NT2/D1 (cell line): Measurements from ENCODE around the gene SMARCC2.

ENCODE experiments used
- DNase-seq: peaks from one replicate; pipeline ENCODE4 v3.0.0-alpha.2; 2011; ENCODE audit warnings: low read depth, low spot score
- H3K27me3 ChIP-seq: 2 replicates; pipeline ENCODE4 v1.6.0; 2011; ENCODE audit warnings: mild to moderate bottlenecking; ENCODE audit not compliant: insufficient read length, insufficient read depth
- H3K36me3 ChIP-seq: 2 replicates; pipeline ENCODE4 v1.6.1; 2011; ENCODE audit warnings: mild to moderate bottlenecking, low read length, mixed read lengths; ENCODE audit not compliant: insufficient read depth, insufficient read length
- H3K4me1 ChIP-seq: 2 replicates; pipeline ENCODE4 v1.5.1; 2011; ENCODE audit not compliant: insufficient read depth, insufficient read length
- H3K4me3 ChIP-seq: 2 replicates; pipeline ENCODE4 v1.5.1; 2011; ENCODE audit warnings: low read depth; ENCODE audit not compliant: insufficient read length
- H3K9ac ChIP-seq: 2 replicates; pipeline ENCODE4 v1.6.0; 2011; ENCODE audit warnings: low read depth; ENCODE audit not compliant: insufficient read length
- H3K9me3 ChIP-seq: 2 replicates; pipeline ENCODE4 v1.5.1; 2011; ENCODE audit warnings: mild to moderate bottlenecking, low read length; ENCODE audit not compliant: insufficient read depth
- SUZ12 ChIP-seq: IDR thresholded peaks from 2 replicates; pipeline ENCODE4 v1.6.1; 2011; ENCODE audit not compliant: insufficient read length, insufficient read depth; ENCODE audit errors: extremely low read depth
- YY1 ChIP-seq: IDR thresholded peaks from 2 replicates; pipeline ENCODE4 v1.6.1; 2011; ENCODE audit not compliant: insufficient read length, insufficient read depth
- ZNF274 ChIP-seq: IDR thresholded peaks from 2 replicates; pipeline ENCODE4 v1.6.1; 2011; ENCODE audit warnings: mild to moderate bottlenecking, low read depth, low read length

The SMARCC2 gene

DNA sequence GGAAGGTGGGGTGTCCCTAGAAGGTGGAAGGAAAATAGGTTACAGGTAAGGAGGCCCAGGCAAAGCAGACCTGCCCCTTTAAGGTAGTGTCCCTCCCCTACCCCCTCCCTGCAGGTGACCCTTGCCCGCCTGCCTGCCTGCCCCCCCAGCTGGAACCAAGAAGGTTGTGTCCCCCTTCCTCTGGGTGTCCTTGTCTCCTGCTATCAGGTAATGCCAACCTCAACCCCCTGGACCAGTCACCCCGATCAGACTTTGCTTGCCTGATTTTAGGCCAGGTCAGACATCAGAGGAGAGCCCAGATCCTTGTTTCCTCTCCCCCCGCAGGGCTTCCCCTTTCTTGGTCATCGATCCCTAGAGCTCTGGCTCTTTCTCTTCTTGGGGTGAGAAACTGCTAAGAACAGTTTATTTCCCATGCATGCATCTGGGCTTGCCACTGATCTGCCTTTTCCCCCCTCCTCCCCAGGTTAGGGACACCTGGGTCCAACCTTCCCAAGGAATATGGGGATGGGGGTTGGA, 40.7 kb upstream of the SMARCC2 start, which contains the start of gene SLC39A5:
Gene SLC39A5, plus strand, starts transcription at position 136 of the 516 bp plus-strand sequence. CDS start 1,224 bp downstream, outside the sequence.
- Histone ChIP-seq H3K9ac (no peak within 1 kb of the TSS), H3K36me3 (peaks cover 7% of the 10 kb centered on the region), H3K4me1 (peaks cover 6% of the 10 kb centered on the region), H3K9me3 (no peaks in the 10 kb centered on the region), H3K4me3 (no peak within 1 kb of the TSS), H3K27me3 (no peaks in the 10 kb centered on the region)
- no peak for DNase-seq
- TF ChIP-seq YY1 (no peak), ZNF274 (no peak), SUZ12 (no peak)

DNA sequence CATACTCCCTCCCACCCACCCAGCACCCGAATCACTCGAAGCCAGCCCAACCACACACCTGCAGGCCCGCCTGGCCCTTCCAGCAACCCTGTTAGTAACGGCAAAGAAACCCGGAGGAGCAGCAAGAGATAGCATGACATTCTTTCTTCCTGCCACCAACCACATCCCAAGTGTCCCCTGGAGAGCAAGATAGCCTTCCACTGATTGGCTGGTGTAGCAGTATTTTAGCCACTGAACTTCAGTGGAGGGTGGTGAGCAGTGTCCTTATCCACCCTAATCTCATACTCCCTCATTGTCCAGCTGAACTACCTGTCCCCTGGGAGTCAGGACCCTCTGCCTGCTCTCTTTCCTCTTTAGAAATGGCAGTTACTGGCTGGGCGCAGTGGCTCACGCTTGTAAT, 39.8 kb upstream of the SMARCC2 start:
- peaks cover 7% of the 10 kb centered on the region for H3K36me3 ChIP-seq
- no peak overlapping the region for H3K4me3 ChIP-seq
- H3K9me3 ChIP-seq: no peaks in the 10 kb centered on the region
- no peak for DNase-seq
- no peaks in the 10 kb centered on the region for H3K27me3 ChIP-seq
- H3K4me1 ChIP-seq: peaks cover 6% of the 10 kb centered on the region
- no peak overlapping the region for H3K9ac ChIP-seq
- no peak for TF ChIP-seq YY1
- TF ChIP-seq ZNF274: no peak
- no peak for TF ChIP-seq SUZ12

DNA sequence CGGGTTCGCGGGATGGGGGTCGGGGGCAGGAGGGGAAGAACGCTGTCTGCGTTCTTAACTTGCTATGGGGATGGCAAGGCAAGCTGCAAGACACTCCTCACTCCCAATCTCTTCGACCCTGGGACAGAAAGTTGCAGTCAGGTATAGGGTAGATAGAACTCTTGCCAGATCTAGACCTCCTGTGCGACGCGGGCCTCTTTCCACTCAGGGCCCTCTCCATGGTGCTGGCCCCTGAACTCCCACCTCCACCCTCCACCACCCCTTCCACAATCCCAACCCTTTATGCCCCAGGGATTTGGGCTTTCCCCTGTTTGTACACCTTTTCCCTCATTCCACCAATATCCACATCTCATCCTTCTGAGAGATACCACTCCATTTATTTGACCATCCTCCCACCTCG, 35.7 kb upstream of the SMARCC2 start:
- peak overlapping the region; percentile 75 for H3K9ac ChIP-seq
- TF ChIP-seq ZNF274: no peak
- peaks cover 7% of the 10 kb centered on the region; the same call in 1 of the 2 replicates for H3K9me3 ChIP-seq
- H3K4me3 ChIP-seq: peak overlapping the region; percentile 58
- DNase-seq: no peak
- H3K36me3 ChIP-seq: peaks cover 7% of the 10 kb centered on the region
- H3K4me1 ChIP-seq: no peaks in the 10 kb centered on the region
- H3K27me3 ChIP-seq: no peaks in the 10 kb centered on the region

DNA sequence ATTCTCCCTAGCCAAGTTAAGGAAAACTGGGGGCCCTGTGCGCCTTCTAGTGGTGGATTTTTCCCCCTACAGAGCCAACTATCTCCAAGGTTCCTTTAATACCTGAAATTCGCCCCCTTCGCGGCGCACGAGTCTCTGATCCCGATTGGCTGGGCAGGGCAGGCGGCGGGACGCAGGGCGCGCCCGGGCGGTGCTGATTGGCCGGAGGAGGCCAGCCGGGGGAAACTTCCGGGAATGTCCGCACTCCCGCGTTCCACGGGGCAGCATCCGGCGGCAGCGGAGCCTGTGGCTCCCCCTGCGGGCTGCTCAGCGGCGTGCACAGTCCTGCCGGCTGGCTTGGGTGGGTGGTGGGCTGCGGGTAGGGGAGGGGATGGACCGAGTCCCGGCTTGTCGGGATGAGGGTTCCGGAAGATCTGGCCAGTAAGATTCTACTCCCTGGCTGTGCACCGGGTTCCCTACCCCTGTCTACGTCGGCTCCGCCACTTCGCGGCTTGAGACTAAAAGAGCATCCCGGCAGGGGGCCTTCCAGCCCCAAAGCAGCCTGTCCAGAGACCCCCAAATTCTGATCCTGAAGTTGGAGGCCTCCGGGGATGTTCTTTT, 34.9 kb upstream of the SMARCC2 start, which contains the start of gene NABP2:
Gene NABP2, plus strand, starts transcription at position 241 of the 600 bp plus-strand sequence. CDS start 515 bp downstream, outside the sequence.
- no peaks in the 10 kb centered on the region for H3K27me3 ChIP-seq
- peak within 1 kb of the TSS; percentile 75 for H3K9ac ChIP-seq
- peak; percentile 97 for DNase-seq
- peaks cover 7% of the 10 kb centered on the region; the same call in 1 of the 2 replicates for H3K9me3 ChIP-seq
- no peak for TF ChIP-seq ZNF274
- TF ChIP-seq YY1: no peak
- no peak for TF ChIP-seq SUZ12
- H3K36me3 ChIP-seq: peaks cover 9% of the 10 kb centered on the region
- peak within 1 kb of the TSS; percentile 58 for H3K4me3 ChIP-seq
- no peaks in the 10 kb centered on the region for H3K4me1 ChIP-seq

DNA sequence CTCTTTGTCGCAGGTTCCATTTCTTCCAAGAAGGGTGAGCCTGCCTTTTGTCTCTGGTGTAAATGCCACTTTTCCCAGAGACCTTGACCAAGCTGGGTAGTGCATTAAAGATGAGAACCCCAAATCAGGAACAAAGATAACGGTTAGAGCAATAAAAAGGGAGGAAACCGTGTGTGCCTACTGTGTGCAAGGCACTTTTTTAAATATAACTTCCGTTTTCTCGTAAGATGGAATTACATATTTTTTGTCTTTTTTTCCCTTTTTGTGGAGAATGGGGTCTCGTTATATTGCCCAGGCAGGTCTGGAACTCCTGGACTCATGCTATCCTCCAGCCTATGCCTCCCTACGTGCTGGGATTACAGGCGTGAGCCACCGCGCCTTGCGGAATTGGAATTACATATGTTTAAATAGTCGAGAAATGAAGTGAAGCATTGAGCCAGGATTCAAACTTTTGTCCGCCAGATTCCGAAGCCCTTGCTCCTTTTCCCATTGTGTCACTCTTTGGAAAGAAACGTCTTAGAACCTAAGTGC, 34.4 kb upstream of the SMARCC2 start:
- Histone ChIP-seq H3K27me3 (no peaks in the 10 kb centered on the region), H3K36me3 (peaks cover 7% of the 10 kb centered on the region), H3K4me3 (no peak overlapping the region), H3K9ac (no peak overlapping the region), H3K4me1 (no peaks in the 10 kb centered on the region), H3K9me3 (peaks cover 7% of the 10 kb centered on the region; the same call in 1 of the 2 replicates)
- TF ChIP-seq ZNF274 (no peak), SUZ12 (no peak), YY1 (no peak)
- no peak for DNase-seq

DNA sequence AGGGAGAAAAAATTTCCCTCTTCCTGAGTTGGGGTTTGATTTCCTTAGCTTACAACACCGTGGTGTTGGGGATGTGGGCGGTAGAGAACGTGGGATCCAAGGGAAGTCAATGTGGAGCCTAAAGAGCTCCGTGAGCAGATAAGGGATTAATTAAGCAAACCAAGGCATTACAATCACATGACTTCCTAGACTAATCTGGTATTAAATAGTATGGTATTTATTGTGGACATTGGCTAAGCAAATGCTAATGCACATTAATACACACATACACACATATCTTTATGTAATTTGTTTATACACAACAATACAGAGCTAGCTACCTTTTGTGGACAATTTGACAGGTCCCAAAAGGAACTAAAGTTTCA, 33.2 kb upstream of the SMARCC2 start:
- Histone ChIP-seq H3K9ac (peak overlapping the region; percentile 91), H3K9me3 (peaks cover 7% of the 10 kb centered on the region; the same call in 1 of the 2 replicates), H3K4me3 (peak overlapping the region; percentile 87), H3K36me3 (peaks cover 11% of the 10 kb centered on the region), H3K4me1 (no peaks in the 10 kb centered on the region), H3K27me3 (no peaks in the 10 kb centered on the region)
- DNase-seq: no peak
- TF ChIP-seq SUZ12 (no peak), YY1 (no peak), ZNF274 (no peak)

DNA sequence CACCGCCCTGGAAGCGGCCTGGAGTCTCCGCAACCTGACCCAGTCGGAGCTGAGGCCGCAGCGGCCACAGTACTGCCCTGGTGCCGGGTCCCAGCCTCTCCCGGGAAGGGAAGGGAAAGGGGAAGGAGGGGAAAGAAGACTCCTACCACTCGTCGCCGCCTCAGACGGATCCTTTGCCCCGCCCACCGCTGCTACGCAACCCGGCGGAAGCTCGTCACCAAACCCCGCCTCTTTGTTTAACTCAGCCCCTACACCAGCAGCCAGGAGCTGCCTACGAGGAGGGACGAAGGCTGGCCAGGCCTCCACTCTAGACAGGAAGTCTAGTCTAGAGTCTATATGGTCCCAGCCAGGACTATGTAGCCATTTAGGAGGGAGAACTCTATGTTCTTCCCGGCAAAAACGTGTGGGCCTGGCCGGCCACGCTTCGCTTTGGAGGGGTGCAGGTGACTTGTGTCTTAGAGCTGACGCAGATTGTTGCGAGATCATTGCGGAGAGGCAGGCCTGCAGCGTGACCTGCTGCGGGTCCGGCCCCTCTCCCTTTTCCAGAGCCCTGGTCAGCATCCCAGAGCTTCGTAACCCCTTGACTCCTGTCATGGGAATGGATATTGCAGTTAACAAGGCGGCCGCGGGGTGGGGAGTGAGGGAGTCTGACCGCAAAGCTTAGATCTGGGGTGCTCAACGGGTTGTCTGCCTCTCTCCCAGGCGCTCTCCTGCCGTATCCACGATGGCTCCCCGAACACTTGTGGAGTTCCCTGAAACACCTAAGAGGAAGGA, 32.7 kb upstream of the SMARCC2 start, which contains the start of gene RNF41:
Gene RNF41, minus strand, starts transcription at position 166 of the 774 bp plus-strand sequence. CDS start 7,875 bp downstream, outside the sequence.
- H3K4me1 ChIP-seq: no peaks in the 10 kb centered on the region

More for the DNA sequence above, 32.7 kb upstream of the SMARCC2 start, which contains the start of gene RNF41:
- Histone ChIP-seq H3K9me3 (peaks cover 7% of the 10 kb centered on the region; the same call in 1 of the 2 replicates), H3K9ac (peak within 1 kb of the TSS; percentile 91), H3K36me3 (peaks cover 14% of the 10 kb centered on the region), H3K4me3 (peak within 1 kb of the TSS; percentile 87), H3K27me3 (no peaks in the 10 kb centered on the region)
- TF ChIP-seq ZNF274 (no peak), YY1 (no peak), SUZ12 (no peak)
- DNase-seq: peak; percentile 96
